Right lobe of liver (tissue), 4 donors: Measurements from ENCODE around the gene DNAH8.

Experiments
- POLR2A ChIP-seq: fragments of 450-650 bp; IDR thresholded peaks from one replicate; pipeline ENCODE4 v1.6.1; 2017; ENCODE audit warnings: antibody characterized with exemption, mild to moderate bottlenecking
- TF ChIP-seq, protein P1 (sequence below), 4 donors: fragments of 200-600 bp in 3 of 4; fragments of 450-650 bp in 1 of 4; IDR thresholded peaks; one replicate each; pipeline versions ENCODE4 v1.5.1 to v1.8.0; 2016 to 2022; ENCODE audit warnings: antibody characterized with exemption in 4 of 4, mild to moderate bottlenecking in 2 of 4
- donor health status: DM: no; HTN: no; CAD: no.
- donor health status: DM: no; HTN: no; CAD: no.
- donor health status: DM: no; HTN: yes; CAD: no.

- TF ChIP-seq, protein P1, sequence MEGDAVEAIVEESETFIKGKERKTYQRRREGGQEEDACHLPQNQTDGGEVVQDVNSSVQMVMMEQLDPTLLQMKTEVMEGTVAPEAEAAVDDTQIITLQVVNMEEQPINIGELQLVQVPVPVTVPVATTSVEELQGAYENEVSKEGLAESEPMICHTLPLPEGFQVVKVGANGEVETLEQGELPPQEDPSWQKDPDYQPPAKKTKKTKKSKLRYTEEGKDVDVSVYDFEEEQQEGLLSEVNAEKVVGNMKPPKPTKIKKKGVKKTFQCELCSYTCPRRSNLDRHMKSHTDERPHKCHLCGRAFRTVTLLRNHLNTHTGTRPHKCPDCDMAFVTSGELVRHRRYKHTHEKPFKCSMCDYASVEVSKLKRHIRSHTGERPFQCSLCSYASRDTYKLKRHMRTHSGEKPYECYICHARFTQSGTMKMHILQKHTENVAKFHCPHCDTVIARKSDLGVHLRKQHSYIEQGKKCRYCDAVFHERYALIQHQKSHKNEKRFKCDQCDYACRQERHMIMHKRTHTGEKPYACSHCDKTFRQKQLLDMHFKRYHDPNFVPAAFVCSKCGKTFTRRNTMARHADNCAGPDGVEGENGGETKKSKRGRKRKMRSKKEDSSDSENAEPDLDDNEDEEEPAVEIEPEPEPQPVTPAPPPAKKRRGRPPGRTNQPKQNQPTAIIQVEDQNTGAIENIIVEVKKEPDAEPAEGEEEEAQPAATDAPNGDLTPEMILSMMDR (IDR thresholded peaks at IDR 0.05): no peak
- no peak for TF ChIP-seq POLR2A
These were observed 77.2 kb downstream of the DNAH8 start for GRCh38 chr6:38792356-38792755.
